Spleen (tissue), 11 donors: ENCODE results near the gene FGF14. TPM values are rescaled to one million over a fixed set of nuclear protein-coding genes. Genes with fewer than 3 reads are reported as not detected.

Source experiments
- DNase-seq: peaks from one replicate; pipeline ENCODE4 v3.0.0-alpha.2; 2020
- H3K27ac ChIP-seq, 8 donors: fragments of 200-600 bp; sonication (generic) in 7 of 8; 1 replicate in 4 of 8; 2 replicates in 4 of 8; pipeline versions ENCODE4 v1.5.0 to v1.8.0; 2016 to 2021; ENCODE audit warnings: inconsistent platforms in 4 of 8, mild to moderate bottlenecking in 4 of 8, moderate library complexity in 1 of 8
- H3K27me3 ChIP-seq, 7 donors: fragments of 200-600 bp; sonication (generic) in 6 of 7; replicated peaks in 1 of 7; 1 replicate in 4 of 7; 2 replicates in 3 of 7; pipeline versions ENCODE4 v1.5.0 to v1.8.0; 2016 to 2021; ENCODE audit warnings: inconsistent platforms in 3 of 7, mild to moderate bottlenecking in 1 of 7
- H3K36me3 ChIP-seq, 6 donors: fragments of 200-600 bp; sonication (generic) in 5 of 6; 1 replicate in 4 of 6; 2 replicates in 2 of 6; pipeline versions ENCODE4 v1.5.0 to v1.8.0; 2016 to 2021; ENCODE audit warnings: inconsistent platforms in 2 of 6
- H3K4me1 ChIP-seq, 6 donors: fragments of 200-600 bp; sonication (generic) in 5 of 6; 1 replicate in 3 of 6; 2 replicates in 3 of 6; pipeline versions ENCODE4 v1.5.0 to v1.8.0; 2016 to 2021; ENCODE audit warnings: inconsistent platforms in 3 of 6
- H3K4me3 ChIP-seq, 8 donors: fragments of 200-600 bp; sonication (generic) in 7 of 8; 1 replicate in 4 of 8; 2 replicates in 4 of 8; pipeline versions ENCODE4 v1.5.0 to v1.8.0; 2016 to 2021; ENCODE audit warnings: inconsistent platforms in 4 of 8, mild to moderate bottlenecking in 4 of 8, moderate library complexity in 2 of 8
- H3K9me3 ChIP-seq, 8 donors: fragments of 200-600 bp; sonication (generic) in 7 of 8; 1 replicate in 4 of 8; 2 replicates in 4 of 8; pipeline versions ENCODE4 v1.5.0 to v1.8.0; 2016 to 2021; ENCODE audit warnings: inconsistent platforms in 4 of 8
- CTCF ChIP-seq, 11 experiments: fragments of 200-600 bp in 7 of 11; fragments of 450-650 bp in 4 of 11; sonication (generic) in 4 of 11; IDR thresholded peaks in 8 of 11; conservative IDR thresholded peaks in 3 of 11; 1 replicate in 7 of 11; 2 replicates in 4 of 11; pipeline versions ENCODE4 v1.4.0 to v1.8.0; 2016 to 2021; ENCODE audit warnings: antibody characterized with exemption in 11 of 11, inconsistent platforms in 4 of 11, mild to moderate bottlenecking in 1 of 11
- POLR2A ChIP-seq, 3 donors: fragments of 450-650 bp; IDR thresholded peaks; one replicate each; pipeline ENCODE4 v1.5.1; 2017; ENCODE audit warnings: antibody characterized with exemption in 3 of 3, mild to moderate bottlenecking in 1 of 3
- POLR2AphosphoS5 ChIP-seq, 3 donors: sonication (generic); formaldehyde crosslinking; IDR thresholded peaks; one replicate each; pipeline ENCODE4 v1.5.1; 2017; ENCODE audit warnings: antibody characterized with exemption in 3 of 3
- WGBS, 5 donors: extraction: QIAGEN DNeasy Blood & Tissue Kit in 3 of 5; methylation state at CpG; one replicate each; pipeline versions ENCODE4 v1.1.5 to v1.1.7; 2013 to 2018; 5-methylcytosine and 5-hydroxymethylcytosine counted together
- intact Hi-C: fragments of 100-400 bp; cut with DNase I; formaldehyde crosslinking; loops from one replicate; pipeline ENCODE4 v1.15.0; 2023; ENCODE audit warnings: low total_unique reads
- polyA plus RNA-seq, 3 donors: library from polyadenylated mRNA; stranded (reverse); fragments of 200-250 nt; gene quantifications; one replicate each; pipeline ENCODE4 v1.2.1, GENCODE V29; 2013
- total RNA-seq, 7 donors: library from RNA; depleted of rRNA in 3 of 7; stranded (reverse); fragments of >200 nt in 3 of 7; fragmentation: NEBNext Ultra II Directional in 4 of 7; extraction: Animal tissue kit (Norgen Biotek cat#: 25700) in 4 of 7; gene quantifications; one replicate each; pipeline versions ENCODE4 v1.1.0 to v1.2.1, GENCODE V29; 2016 to 2021
- donor health status: healthy with polysubstance abuse.
- donor health status: DM: no; HTN: no; CAD: no; lungs with moderate emphysema.
- donor health status: DM: no; HTN: no; CAD: no.
- donor health status: Bipolar disorder and iron deficiency.
- donor health status: healthy.
- donor health status: DM: no; HTN: no; CAD: no.
- donor health status: DM: yes; HTN: yes; CAD: no.

Gene FGF14
- total and polyA plus RNA-seq, 10 donors, result 0.03 to 1.1 (median 0.05) TPM; not detected in 3

- H3K27ac ChIP-seq, result no peak overlapping the region
- no peaks in the 10 kb centered on the region for H3K36me3 ChIP-seq
- no peak overlapping the region for H3K4me3 ChIP-seq
- no peak for DNase-seq
- intact Hi-C loops, result no loop called here
- H3K9me3 ChIP-seq, result peaks cover 0 to 3% (median 0%) of the 10 kb centered on the region in 8 donors
- TF ChIP-seq POLR2A (IDR thresholded peaks at IDR 0.05), result no peak
- TF ChIP-seq POLR2AphosphoS5 (IDR thresholded peaks at IDR 0.05), result no peak
- no peak for TF ChIP-seq CTCF (IDR thresholded peaks at IDR 0.05 in 8 of 11, conservative IDR thresholded peaks at IDR 0.05 in 3 of 11)
- H3K27me3 ChIP-seq, result no peaks in the 10 kb centered on the region
- no peaks in the 10 kb centered on the region for H3K4me1 ChIP-seq
Measured at GRCh38 chr13:102035969-102036368, 365.9 kb downstream of the FGF14 start.

DNA sequence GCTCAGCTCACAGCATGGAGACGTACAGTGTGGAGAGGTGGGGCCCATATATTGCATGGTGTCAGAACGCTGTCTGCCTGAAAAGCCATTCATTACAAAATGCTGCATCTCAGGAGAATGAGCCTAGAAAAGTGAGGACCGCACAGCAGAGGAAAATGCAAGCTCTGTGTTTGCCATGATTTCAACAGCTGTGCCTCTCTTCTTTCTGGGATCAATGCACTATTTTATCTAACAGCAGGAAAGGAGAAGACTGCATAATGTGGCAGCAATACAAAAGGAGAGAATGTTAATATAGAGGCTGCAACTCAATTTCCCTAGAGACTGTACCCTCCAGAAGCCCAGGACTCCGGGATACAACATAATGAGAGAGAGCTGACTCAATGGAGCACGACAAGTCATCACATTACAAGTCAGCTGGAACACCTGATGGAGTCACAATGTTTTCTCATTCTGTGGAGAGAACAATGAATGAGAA, 368.0 kb downstream of the FGF14 start:
- Histone ChIP-seq H3K9me3 (peaks cover 0 to 3% (median 0%) of the 10 kb centered on the region in 8 donors), H3K27ac (no peak overlapping the region), H3K27me3 (no peaks in the 10 kb centered on the region), H3K4me3 (no peak overlapping the region), H3K4me1 (no peaks in the 10 kb centered on the region), H3K36me3 (no peaks in the 10 kb centered on the region)
- TF ChIP-seq CTCF (IDR thresholded peaks at IDR 0.05 in 8 of 11, conservative IDR thresholded peaks at IDR 0.05 in 3 of 11) (no peak), POLR2A (IDR thresholded peaks at IDR 0.05) (no peak), POLR2AphosphoS5 (IDR thresholded peaks at IDR 0.05) (no peak)
- 63 to 82% (median 77%) methylated on average over 5 of the region's 5 CpGs for WGBS, 5 donors
- no peak for DNase-seq
- intact Hi-C loops, result no loop called here

DNA sequence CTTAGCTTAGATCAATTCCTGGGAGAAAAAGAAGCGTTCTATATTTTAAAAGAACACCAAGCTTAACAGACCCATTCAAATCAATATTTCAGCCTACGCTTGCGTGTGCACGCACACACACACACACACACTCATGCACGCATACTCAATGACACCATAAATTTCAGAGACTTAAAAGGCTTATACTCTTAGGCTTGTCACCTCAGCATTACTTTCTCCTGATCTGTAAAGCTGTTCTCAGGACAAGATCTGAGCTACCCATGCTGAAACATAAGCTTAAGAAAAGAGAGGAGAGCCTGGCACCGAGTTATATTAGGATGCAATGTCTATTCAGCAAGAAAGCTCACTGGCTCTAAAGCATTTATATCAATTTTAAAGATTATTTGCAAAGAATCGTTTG, 368.5 kb downstream of the FGF14 start:
- H3K27ac ChIP-seq, result no peak overlapping the region
- H3K4me3 ChIP-seq, result no peak overlapping the region
- intact Hi-C loops, result no loop called here
- TF ChIP-seq POLR2A (IDR thresholded peaks at IDR 0.05) (no peak), POLR2AphosphoS5 (IDR thresholded peaks at IDR 0.05) (no peak)
- no peak for DNase-seq
- H3K9me3 ChIP-seq, result peaks cover 0 to 3% (median 0%) of the 10 kb centered on the region in 8 donors
- H3K27me3 ChIP-seq, result no peaks in the 10 kb centered on the region
- WGBS, 5 donors, result 79 to 88% (median 86%) methylated on average over 7 of the region's 7 CpGs
- no peaks in the 10 kb centered on the region for H3K36me3 ChIP-seq
- no peaks in the 10 kb centered on the region for H3K4me1 ChIP-seq

DNA sequence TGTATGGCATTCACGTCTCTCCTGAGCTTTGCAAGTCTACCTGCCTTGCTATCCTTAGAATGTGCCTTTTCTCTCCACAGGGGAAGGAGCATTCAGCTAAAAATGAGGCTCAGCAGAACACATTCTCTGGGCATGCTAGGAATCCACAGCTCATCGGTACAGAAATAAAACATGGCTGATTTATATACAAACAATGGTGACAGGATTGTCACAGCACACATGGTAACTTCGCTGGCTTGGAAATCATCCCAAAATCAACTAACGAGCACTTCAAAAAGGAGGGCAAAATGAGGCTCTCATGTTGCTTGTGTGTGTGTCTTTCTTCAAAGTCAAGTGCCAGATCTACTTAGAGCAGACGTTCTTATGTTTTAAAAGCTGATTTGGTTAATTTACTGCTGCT, 373.0 kb downstream of the FGF14 start:
- H3K27me3 ChIP-seq, result no peaks in the 10 kb centered on the region
- intact Hi-C loops, result no loop called here
- WGBS, 5 donors, result 64 to 74% (median 69%) methylated on average over 5 of the region's 5 CpGs

More for the DNA sequence above, 373.0 kb downstream of the FGF14 start:
- Histone ChIP-seq H3K36me3 (no peaks in the 10 kb centered on the region), H3K4me3 (no peak overlapping the region), H3K9me3 (no peaks in the 10 kb centered on the region), H3K4me1 (no peaks in the 10 kb centered on the region), H3K27ac (no peak overlapping the region)
- DNase-seq, result no peak
- no peak for TF ChIP-seq CTCF (IDR thresholded peaks at IDR 0.05 in 8 of 11, conservative IDR thresholded peaks at IDR 0.05 in 3 of 11)
- TF ChIP-seq POLR2A (IDR thresholded peaks at IDR 0.05), result no peak
- no peak for TF ChIP-seq POLR2AphosphoS5 (IDR thresholded peaks at IDR 0.05)
